Measurements from ENCODE around the gene RAG1. TPM values are rescaled to one million over a fixed set of nuclear protein-coding genes. Genes with fewer than 3 reads are reported as not detected.
"Not testable (repeated sequence)": the region's sequence is repeated elsewhere in the genome, so short reads cannot be mapped to it uniquely, and the experiment has no call there.

RAG1 gene
- total RNA-seq, 1 donor from 2014 or later = 1.9 TPM

DNA sequence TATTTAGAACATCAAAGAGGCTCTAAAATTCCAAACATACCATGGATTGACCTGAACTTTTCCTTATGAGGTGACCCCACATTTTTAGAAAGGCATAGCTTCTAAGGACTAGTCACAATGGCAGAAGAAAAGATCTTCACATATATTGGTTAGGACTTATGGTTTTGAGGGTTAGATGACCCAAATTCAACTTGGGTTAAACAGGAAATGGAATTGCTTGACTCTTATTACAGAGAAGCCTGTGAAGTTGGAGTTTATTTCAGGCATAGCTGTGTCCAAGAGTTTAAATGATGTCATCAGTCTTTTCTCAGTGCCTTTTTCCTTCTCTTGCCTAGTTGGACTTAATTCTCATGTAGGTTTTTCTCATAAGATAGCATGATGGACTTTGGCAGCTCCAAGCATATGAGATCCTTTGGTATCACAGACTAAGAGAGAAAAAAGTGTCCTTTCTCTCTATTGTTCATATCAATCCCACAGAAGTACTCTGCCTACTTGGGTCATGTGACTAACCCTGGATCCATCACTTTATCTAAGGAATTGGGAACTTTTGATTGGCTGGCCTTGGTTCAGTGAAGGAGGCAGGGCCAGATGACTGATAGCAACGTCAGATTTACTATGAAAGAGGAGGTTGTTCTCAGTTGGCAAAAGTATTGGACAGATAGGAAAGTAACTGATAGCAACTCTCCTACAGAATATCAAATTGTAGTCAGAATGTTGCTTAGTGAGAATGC, 17.3 kb upstream of the RAG1 start:
- Mint-ChIP-seq H3K4me1 (no peaks in the 10 kb centered on the region), H3K27me3 (ENCODE audit: low read depth) (peaks cover 12% of the 10 kb centered on the region), H3K9me3 (peaks cover 23% of the 10 kb centered on the region), H3K27ac (no peak overlapping the region), H3K36me3 (no peaks in the 10 kb centered on the region), H3K4me3 (no peak overlapping the region)
- TF ChIP-seq, protein P1, sequence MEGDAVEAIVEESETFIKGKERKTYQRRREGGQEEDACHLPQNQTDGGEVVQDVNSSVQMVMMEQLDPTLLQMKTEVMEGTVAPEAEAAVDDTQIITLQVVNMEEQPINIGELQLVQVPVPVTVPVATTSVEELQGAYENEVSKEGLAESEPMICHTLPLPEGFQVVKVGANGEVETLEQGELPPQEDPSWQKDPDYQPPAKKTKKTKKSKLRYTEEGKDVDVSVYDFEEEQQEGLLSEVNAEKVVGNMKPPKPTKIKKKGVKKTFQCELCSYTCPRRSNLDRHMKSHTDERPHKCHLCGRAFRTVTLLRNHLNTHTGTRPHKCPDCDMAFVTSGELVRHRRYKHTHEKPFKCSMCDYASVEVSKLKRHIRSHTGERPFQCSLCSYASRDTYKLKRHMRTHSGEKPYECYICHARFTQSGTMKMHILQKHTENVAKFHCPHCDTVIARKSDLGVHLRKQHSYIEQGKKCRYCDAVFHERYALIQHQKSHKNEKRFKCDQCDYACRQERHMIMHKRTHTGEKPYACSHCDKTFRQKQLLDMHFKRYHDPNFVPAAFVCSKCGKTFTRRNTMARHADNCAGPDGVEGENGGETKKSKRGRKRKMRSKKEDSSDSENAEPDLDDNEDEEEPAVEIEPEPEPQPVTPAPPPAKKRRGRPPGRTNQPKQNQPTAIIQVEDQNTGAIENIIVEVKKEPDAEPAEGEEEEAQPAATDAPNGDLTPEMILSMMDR (IDR thresholded peaks at IDR 0.05; ENCODE audit: unreplicated experiment) = no peak
- no peak for DNase-seq (ENCODE audit: low spot score in 2 of 2, unreplicated experiment in 2 of 2)

DNA sequence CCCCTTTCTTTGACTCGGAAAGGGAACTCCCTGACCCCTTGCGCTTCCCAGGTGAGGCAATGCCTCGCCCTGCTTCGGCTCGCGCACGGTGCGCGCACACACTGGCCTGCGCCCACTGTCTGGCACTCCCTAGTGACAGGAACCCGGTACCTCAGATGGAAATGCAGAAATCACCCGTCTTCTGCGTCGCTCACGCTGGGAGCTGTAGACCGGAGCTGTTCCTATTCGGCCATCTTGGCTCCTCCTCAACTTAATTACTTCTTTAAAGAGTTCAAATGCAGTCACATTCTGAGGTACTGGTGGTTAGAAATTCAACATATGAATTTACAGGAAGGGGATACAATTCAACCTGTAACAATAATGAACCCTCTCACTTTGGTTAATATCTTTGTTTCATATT, 10.4 kb upstream of the RAG1 start:
- not testable (repeated sequence) for H3K4me1 Mint-ChIP-seq; H3K27ac Mint-ChIP-seq; H3K36me3 Mint-ChIP-seq; H3K4me3 Mint-ChIP-seq; DNase-seq (ENCODE audit: low spot score in 2 of 2, unreplicated experiment in 2 of 2)
- Mint-ChIP-seq H3K27me3 (ENCODE audit: low read depth) (peaks cover 10% of the 10 kb centered on the region), H3K9me3 (peaks cover 15% of the 10 kb centered on the region)

DNA sequence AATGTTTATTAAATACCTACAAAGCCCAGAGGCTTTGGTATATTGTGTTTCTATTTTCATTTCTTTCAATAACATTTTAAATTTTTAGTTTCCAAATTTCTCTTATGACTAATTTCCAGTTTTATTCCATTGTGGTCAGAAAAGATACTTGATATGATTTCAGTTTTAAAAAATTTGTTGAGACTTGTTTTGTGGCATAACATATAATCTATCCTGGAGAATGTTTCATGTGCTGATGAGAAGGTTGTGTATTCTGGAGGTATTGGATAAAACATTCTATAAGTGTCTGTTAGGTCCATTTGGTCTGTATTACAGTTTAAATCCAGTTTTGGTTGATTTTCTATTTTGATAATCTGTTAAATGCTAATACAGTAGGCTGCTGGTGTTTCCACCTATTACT, 9.8 kb upstream of the RAG1 start:
- no peaks in the 10 kb centered on the region for H3K4me1 Mint-ChIP-seq
- peaks cover 10% of the 10 kb centered on the region for H3K27me3 Mint-ChIP-seq (ENCODE audit: low read depth)
- TF ChIP-seq, protein P1 (IDR thresholded peaks at IDR 0.05; ENCODE audit: unreplicated experiment) = no peak
- peaks cover 15% of the 10 kb centered on the region for H3K9me3 Mint-ChIP-seq
- no peak overlapping the region for H3K4me3 Mint-ChIP-seq
- H3K27ac Mint-ChIP-seq = no peak overlapping the region
- DNase-seq (ENCODE audit: low spot score in 2 of 2, unreplicated experiment in 2 of 2) = no peak
- H3K36me3 Mint-ChIP-seq = no peaks in the 10 kb centered on the region

DNA sequence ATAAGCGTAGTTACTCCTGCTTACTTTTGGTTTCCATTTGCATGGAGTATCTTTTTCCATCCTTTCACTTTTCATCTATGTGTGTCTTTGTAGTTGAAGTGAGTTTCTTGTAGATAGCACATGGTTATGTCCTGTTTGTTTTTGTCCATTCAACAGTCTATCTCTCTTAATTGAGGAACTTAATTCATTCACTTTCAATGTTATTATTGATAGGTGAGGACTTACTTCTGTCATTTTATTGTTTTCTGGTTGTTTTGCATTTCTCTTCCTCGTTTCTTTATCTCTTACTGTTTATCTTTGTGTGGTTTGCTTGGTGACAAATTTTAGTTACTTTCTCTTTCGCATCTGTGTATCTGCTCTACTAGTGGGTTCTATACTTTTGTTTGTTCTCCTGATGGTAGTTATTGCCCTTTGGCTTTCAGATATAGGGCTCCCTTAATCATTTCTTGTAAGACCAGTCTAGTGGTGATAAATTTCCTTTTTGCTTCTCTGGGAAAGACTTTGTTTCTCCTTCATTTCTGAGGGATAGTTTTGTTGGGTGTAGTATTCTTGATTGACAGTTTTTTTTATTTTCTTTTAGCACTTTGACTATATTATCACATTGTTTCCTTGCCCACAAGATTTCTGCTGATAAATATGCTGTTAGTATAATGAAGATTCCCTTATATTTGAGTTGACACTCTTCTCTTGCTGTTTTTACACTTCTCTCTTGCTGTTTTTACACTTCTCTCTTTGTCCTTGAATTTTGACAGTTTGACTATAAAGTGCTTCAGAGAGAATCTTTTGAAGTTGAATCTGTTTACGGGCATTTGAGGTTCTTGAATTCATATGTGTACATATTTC, 9.0 kb upstream of the RAG1 start:
- no peak overlapping the region for H3K4me3 Mint-ChIP-seq

DNA sequence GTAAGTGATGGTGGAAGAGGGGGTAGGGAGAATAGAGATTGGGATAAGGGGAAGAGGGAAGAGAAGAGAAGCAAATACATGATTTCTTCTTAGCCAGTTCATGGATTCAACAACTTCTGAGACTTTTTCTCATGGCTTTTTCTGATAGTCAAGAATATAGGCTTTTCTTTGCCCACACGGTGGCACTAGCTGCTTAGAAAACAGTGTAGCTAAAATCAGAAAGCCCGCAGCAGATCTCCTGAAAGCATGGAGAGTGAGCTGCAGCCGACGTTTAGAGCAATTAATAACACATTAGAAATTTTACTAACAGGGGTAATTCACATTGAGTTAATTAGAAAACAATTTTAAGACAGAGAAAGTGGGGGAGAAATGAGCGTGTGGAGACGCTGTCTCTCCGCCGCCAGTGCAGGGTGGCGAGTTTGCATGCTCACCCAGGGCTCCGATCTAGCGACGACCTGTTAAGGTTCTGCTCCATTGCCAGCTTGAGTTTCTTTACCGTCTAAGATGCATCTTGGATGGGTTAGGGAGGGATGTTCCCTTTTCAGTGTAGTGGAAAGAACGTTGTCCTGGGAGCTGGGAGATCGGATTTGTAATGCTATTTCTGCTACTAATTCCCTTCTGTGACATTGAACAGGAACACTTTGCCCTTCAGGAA, 3.3 kb upstream of the RAG1 start:
- TF ChIP-seq, protein P1 (IDR thresholded peaks at IDR 0.05; ENCODE audit: unreplicated experiment) = peak; percentile 64
- H3K27ac Mint-ChIP-seq = no peak overlapping the region
- peak overlapping the region; percentile 65 for H3K4me3 Mint-ChIP-seq
- H3K9me3 Mint-ChIP-seq = peaks cover 4% of the 10 kb centered on the region
- peaks cover 8% of the 10 kb centered on the region for H3K4me1 Mint-ChIP-seq
- H3K36me3 Mint-ChIP-seq = no peaks in the 10 kb centered on the region
- DNase-seq (ENCODE audit: low spot score in 2 of 2, unreplicated experiment in 2 of 2) = peak in 1 of 2 experiments; percentile 55
- peaks cover 32% of the 10 kb centered on the region for H3K27me3 Mint-ChIP-seq (ENCODE audit: low read depth)

More for the DNA sequence above, 9.0 kb upstream of the RAG1 start:
- no peaks in the 10 kb centered on the region for H3K36me3 Mint-ChIP-seq
- H3K27me3 Mint-ChIP-seq (ENCODE audit: low read depth) = peaks cover 10% of the 10 kb centered on the region
- TF ChIP-seq, protein P1 (IDR thresholded peaks at IDR 0.05; ENCODE audit: unreplicated experiment) = no peak
- peaks cover 15% of the 10 kb centered on the region for H3K9me3 Mint-ChIP-seq
- no peak for DNase-seq (ENCODE audit: low spot score in 2 of 2, unreplicated experiment in 2 of 2)
- no peak overlapping the region for H3K27ac Mint-ChIP-seq
- no peaks in the 10 kb centered on the region for H3K4me1 Mint-ChIP-seq
